Smooth muscle cell (in vitro differentiated cells): Measurements from ENCODE around the gene NBL1. TPM values are rescaled to one million over a fixed set of nuclear protein-coding genes. Genes with fewer than 3 reads are reported as not detected.

Source experiments
- DNase-seq: peaks from one replicate; lab custom pipeline; 2025; ENCODE audit not compliant: unreplicated experiment; lab: John Stamatoyannopoulos, UW
- H2AFZ ChIP-seq: fragments of 200-600 bp; sonication (generic); 2 replicates; pipeline ENCODE4 v1.6.0; 2016; ENCODE audit warnings: antibody characterized with exemption, low read depth, mild to moderate bottlenecking
- H3F3A ChIP-seq: fragments of 200-600 bp; sonication (generic); 2 replicates; pipeline ENCODE4 v1.6.0; 2017; ENCODE audit warnings: antibody characterized with exemption, low read depth
- H3K27ac ChIP-seq: fragments of 200-600 bp; sonication (generic); 2 replicates; pipeline ENCODE4 v1.5.1; 2016; ENCODE audit warnings: low read depth, mild to moderate bottlenecking
- H3K27me3 ChIP-seq: fragments of 200-600 bp; sonication (generic); 2 replicates; pipeline ENCODE4 v1.6.1; 2016; ENCODE audit warnings: low read depth, mild to moderate bottlenecking
- H3K36me3 ChIP-seq: fragments of 200-600 bp; sonication (generic); 2 replicates; pipeline ENCODE4 v1.5.1; 2016; ENCODE audit warnings: low read depth
- H3K4me1 ChIP-seq: fragments of 200-600 bp; sonication (generic); 2 replicates; pipeline ENCODE4 v1.5.1; 2016; ENCODE audit warnings: low read depth
- H3K4me2 ChIP-seq: fragments of 200-600 bp; sonication (generic); 2 replicates; pipeline ENCODE4 v1.6.0; 2016; ENCODE audit warnings: mild to moderate bottlenecking
- H3K4me3 ChIP-seq: fragments of 200-600 bp; sonication (generic); 2 replicates; pipeline ENCODE4 v1.5.1; 2016; ENCODE audit warnings: mild to moderate bottlenecking
- H3K79me2 ChIP-seq: fragments of 200-600 bp; sonication (generic); 2 replicates; pipeline ENCODE4 v1.6.0; 2016; ENCODE audit warnings: low read depth, mild to moderate bottlenecking
- H3K9ac ChIP-seq: fragments of 200-600 bp; sonication (generic); 2 replicates; pipeline ENCODE4 v1.6.0; 2016; ENCODE audit warnings: low read depth
- H3K9me3 ChIP-seq: fragments of 200-600 bp; sonication (generic); replicated peaks from 2 replicates; pipeline ENCODE4 v1.5.1; 2016; ENCODE audit warnings: low read depth
- H4K20me1 ChIP-seq: fragments of 200-600 bp; sonication (generic); 2 replicates; pipeline ENCODE4 v1.6.0; 2016; ENCODE audit warnings: low read depth
- WGBS: methylation state at CpG from one replicate; pipeline ENCODE4 v1.1.7; 2016; ENCODE audit warnings: low lambda C conversion rate; 5-methylcytosine and 5-hydroxymethylcytosine counted together
- polyA plus RNA-seq: library from polyadenylated mRNA; unstranded; fragments of >200 nt; fragmentation: Nextera tagmentation; extraction: Ambion mirVana; gene quantifications from 2 replicates; pipeline ENCODE4 v1.2.1, GENCODE V29; 2016
- total RNA-seq: library from RNA; depleted of rRNA; stranded (reverse); fragments of >200 nt; gene quantifications from 2 replicates; pipeline ENCODE4 v1.2.3, GENCODE V29; 2014
- TF ChIP-seq, protein P1 (sequence below): fragments of 200-600 bp; sonication (generic); IDR thresholded peaks from 2 replicates; pipeline ENCODE4 v1.5.1; 2017; ENCODE audit warnings: borderline replicate concordance, mild to moderate bottlenecking, antibody characterized with exemption; ENCODE audit not compliant: insufficient read depth, poor library complexity, severe bottlenecking

Gene NBL1
- total and polyA plus RNA-seq, 2 experiments from 2014 or later: 9.4 to 35.9 TPM

DNA sequence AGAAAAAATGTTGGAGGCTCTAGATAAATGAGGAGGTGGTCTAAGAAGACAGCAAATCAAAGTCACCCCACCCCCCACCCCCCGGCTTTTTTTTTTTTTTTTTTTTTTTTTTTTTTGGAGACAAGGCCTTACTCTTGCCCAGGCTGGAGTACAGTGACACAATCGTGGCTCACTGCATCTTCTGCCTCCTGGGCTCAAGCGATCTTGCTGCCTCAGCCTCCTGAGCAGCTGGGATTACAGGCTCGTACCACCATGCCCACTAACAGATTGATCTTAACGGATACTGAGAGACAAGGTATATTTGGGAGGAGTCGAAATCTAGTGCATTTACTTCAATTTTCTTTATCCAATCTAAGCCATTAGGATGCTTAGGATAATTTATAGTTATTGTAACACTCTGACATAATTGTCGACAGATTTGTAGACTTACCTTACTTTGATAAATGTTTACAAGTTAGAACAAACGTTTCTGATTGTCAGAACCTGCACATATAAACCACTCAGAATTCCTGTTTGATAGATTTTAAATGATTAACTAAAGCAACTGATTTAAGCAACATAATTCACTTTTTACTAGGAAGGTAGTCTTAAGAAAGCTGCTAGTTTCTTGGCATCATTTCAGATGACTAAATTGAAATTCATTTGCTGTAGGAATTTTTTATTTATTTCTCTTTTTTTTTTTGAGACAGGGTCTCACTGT, 33.7 kb upstream of the NBL1 start:
- TF ChIP-seq, protein P1, sequence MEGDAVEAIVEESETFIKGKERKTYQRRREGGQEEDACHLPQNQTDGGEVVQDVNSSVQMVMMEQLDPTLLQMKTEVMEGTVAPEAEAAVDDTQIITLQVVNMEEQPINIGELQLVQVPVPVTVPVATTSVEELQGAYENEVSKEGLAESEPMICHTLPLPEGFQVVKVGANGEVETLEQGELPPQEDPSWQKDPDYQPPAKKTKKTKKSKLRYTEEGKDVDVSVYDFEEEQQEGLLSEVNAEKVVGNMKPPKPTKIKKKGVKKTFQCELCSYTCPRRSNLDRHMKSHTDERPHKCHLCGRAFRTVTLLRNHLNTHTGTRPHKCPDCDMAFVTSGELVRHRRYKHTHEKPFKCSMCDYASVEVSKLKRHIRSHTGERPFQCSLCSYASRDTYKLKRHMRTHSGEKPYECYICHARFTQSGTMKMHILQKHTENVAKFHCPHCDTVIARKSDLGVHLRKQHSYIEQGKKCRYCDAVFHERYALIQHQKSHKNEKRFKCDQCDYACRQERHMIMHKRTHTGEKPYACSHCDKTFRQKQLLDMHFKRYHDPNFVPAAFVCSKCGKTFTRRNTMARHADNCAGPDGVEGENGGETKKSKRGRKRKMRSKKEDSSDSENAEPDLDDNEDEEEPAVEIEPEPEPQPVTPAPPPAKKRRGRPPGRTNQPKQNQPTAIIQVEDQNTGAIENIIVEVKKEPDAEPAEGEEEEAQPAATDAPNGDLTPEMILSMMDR: no peak
- Histone ChIP-seq H3K36me3 (no peaks in the 10 kb centered on the region), H3K27me3 (no peaks in the 10 kb centered on the region), H3K9me3 (no peaks in the 10 kb centered on the region), H2AFZ (no peak overlapping the region), H4K20me1 (peaks cover 89% of the 10 kb centered on the region), H3K9ac (no peak overlapping the region), H3K4me1 (no peaks in the 10 kb centered on the region), H3K27ac (no peak overlapping the region), H3K79me2 (peaks cover 57% of the 10 kb centered on the region), H3F3A (no peaks in the 10 kb centered on the region), H3K4me2 (no peak overlapping the region), H3K4me3 (no peak overlapping the region)
- no peak for DNase-seq
- 91% methylated on average over 8 of the region's 8 CpGs for WGBS

- H3K4me3 ChIP-seq: no peak overlapping the region
- no peak overlapping the region for H2AFZ ChIP-seq
- no peak for DNase-seq
- H3K79me2 ChIP-seq: peaks cover 43% of the 10 kb centered on the region
- no peak overlapping the region for H3K9ac ChIP-seq
- no peaks in the 10 kb centered on the region for H3K4me1 ChIP-seq
- 95% methylated on average over 5 of the region's 5 CpGs for WGBS
- no peaks in the 10 kb centered on the region for H3K27me3 ChIP-seq
- no peaks in the 10 kb centered on the region for H3K36me3 ChIP-seq
- peaks cover 89% of the 10 kb centered on the region for H4K20me1 ChIP-seq
- TF ChIP-seq, protein P1: no peak
- no peaks in the 10 kb centered on the region for H3F3A ChIP-seq
- no peak overlapping the region for H3K4me2 ChIP-seq
- H3K9me3 ChIP-seq: no peaks in the 10 kb centered on the region
- H3K27ac ChIP-seq: no peak overlapping the region
Measured at GRCh38 chr1:19612530-19612929, 31.6 kb upstream of the NBL1 start.

- peaks cover 87% of the 10 kb centered on the region for H4K20me1 ChIP-seq
- 97% methylated on average over 7 of the region's 7 CpGs for WGBS
- DNase-seq: no peak
- H3K27ac ChIP-seq: no peak overlapping the region
- H3K27me3 ChIP-seq: no peaks in the 10 kb centered on the region
- no peak overlapping the region for H2AFZ ChIP-seq
- H3K4me2 ChIP-seq: no peak overlapping the region
- no peak overlapping the region for H3K4me3 ChIP-seq
- H3K9ac ChIP-seq: no peak overlapping the region
- TF ChIP-seq, protein P1: no peak
- no peaks in the 10 kb centered on the region for H3F3A ChIP-seq
- peaks cover 42% of the 10 kb centered on the region for H3K79me2 ChIP-seq
- H3K4me1 ChIP-seq: no peaks in the 10 kb centered on the region
- H3K36me3 ChIP-seq: no peaks in the 10 kb centered on the region
- no peaks in the 10 kb centered on the region for H3K9me3 ChIP-seq
Measured at GRCh38 chr1:19613171-19613703, 30.9 kb upstream of the NBL1 start.

DNA sequence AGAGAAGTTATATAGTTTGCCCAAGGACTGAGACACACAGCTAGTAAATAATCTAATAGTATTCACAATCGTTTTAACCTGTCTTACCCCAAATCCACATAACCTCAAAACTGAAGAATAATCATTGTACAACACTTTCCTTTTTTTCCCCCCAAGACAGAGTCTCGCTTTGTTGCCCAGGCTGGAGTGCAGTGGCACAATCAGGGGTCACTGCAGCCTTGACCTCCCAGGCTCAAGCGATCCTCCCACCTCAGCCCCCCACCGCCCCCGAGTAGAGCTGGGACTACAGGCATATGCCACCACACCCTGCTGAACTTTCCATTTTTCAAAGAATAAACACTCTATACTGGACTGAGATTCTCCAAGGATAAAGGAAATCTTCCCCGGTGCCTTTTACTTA, 28.7 kb upstream of the NBL1 start:
- no peak overlapping the region for H3K27ac ChIP-seq
- peaks cover 34% of the 10 kb centered on the region for H3K79me2 ChIP-seq
- DNase-seq: no peak
- WGBS: 96% methylated on average over 6 of the region's 6 CpGs
- H3K4me1 ChIP-seq: no peaks in the 10 kb centered on the region
- TF ChIP-seq, protein P1: no peak
- H3K27me3 ChIP-seq: no peaks in the 10 kb centered on the region
- H2AFZ ChIP-seq: no peak overlapping the region
- H3K4me2 ChIP-seq: no peak overlapping the region
- no peaks in the 10 kb centered on the region for H3K36me3 ChIP-seq
- H3F3A ChIP-seq: no peaks in the 10 kb centered on the region
- no peak overlapping the region for H3K4me3 ChIP-seq
- no peaks in the 10 kb centered on the region for H3K9me3 ChIP-seq
- H4K20me1 ChIP-seq: peaks cover 89% of the 10 kb centered on the region
- H3K9ac ChIP-seq: no peak overlapping the region
